ENCODE measurements around the gene RTN4RL2. TPM values are rescaled to one million over a fixed set of nuclear protein-coding genes. Genes with fewer than 3 reads are reported as not detected.

RTN4RL2 gene
- total RNA-seq, 1 donor from 2014 or later: 0.62 TPM

GRCh38 chr11:57487920-57488659 is 27.8 kb downstream of the RTN4RL2 start:
- Mint-ChIP-seq H3K4me1 (ENCODE audit: unreplicated experiment) (no peaks in the 10 kb centered on the region), H3K9me3 (ENCODE audit: unreplicated experiment) (no peaks in the 10 kb centered on the region), H3K27ac (ENCODE audit: unreplicated experiment) (no peak overlapping the region), H3K36me3 (ENCODE audit: low read depth, unreplicated experiment) (peaks cover 11% of the 10 kb centered on the region), H3K27me3 (ENCODE audit: unreplicated experiment) (peaks cover 5% of the 10 kb centered on the region), H3K4me3 (ENCODE audit: unreplicated experiment) (peak overlapping the region; percentile 44)
- TF ChIP-seq, protein P1, sequence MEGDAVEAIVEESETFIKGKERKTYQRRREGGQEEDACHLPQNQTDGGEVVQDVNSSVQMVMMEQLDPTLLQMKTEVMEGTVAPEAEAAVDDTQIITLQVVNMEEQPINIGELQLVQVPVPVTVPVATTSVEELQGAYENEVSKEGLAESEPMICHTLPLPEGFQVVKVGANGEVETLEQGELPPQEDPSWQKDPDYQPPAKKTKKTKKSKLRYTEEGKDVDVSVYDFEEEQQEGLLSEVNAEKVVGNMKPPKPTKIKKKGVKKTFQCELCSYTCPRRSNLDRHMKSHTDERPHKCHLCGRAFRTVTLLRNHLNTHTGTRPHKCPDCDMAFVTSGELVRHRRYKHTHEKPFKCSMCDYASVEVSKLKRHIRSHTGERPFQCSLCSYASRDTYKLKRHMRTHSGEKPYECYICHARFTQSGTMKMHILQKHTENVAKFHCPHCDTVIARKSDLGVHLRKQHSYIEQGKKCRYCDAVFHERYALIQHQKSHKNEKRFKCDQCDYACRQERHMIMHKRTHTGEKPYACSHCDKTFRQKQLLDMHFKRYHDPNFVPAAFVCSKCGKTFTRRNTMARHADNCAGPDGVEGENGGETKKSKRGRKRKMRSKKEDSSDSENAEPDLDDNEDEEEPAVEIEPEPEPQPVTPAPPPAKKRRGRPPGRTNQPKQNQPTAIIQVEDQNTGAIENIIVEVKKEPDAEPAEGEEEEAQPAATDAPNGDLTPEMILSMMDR (IDR thresholded peaks at IDR 0.05; ENCODE audit: unreplicated experiment): no peak
- no peak for DNase-seq (ENCODE audit: low spot score)

GRCh38 chr11:57490456-57491248 is 30.3 kb downstream of the RTN4RL2 start:
- peaks cover 2% of the 10 kb centered on the region for H3K27me3 Mint-ChIP-seq (ENCODE audit: unreplicated experiment)
- no peaks in the 10 kb centered on the region for H3K4me1 Mint-ChIP-seq (ENCODE audit: unreplicated experiment)
- no peak for DNase-seq (ENCODE audit: low spot score)
- H3K27ac Mint-ChIP-seq (ENCODE audit: unreplicated experiment): no peak overlapping the region
- H3K4me3 Mint-ChIP-seq (ENCODE audit: unreplicated experiment): no peak overlapping the region
- no peaks in the 10 kb centered on the region for H3K9me3 Mint-ChIP-seq (ENCODE audit: unreplicated experiment)
- TF ChIP-seq, protein P1 (IDR thresholded peaks at IDR 0.05; ENCODE audit: unreplicated experiment): no peak
- H3K36me3 Mint-ChIP-seq (ENCODE audit: low read depth, unreplicated experiment): peaks cover 11% of the 10 kb centered on the region

GRCh38 chr11:57491371-57492061 is 31.2 kb downstream of the RTN4RL2 start:
- TF ChIP-seq, protein P1 (IDR thresholded peaks at IDR 0.05; ENCODE audit: unreplicated experiment): peak; percentile 80
- Mint-ChIP-seq H3K4me1 (ENCODE audit: unreplicated experiment) (no peaks in the 10 kb centered on the region), H3K36me3 (ENCODE audit: low read depth, unreplicated experiment) (peaks cover 11% of the 10 kb centered on the region), H3K27me3 (ENCODE audit: unreplicated experiment) (peaks cover 2% of the 10 kb centered on the region), H3K4me3 (ENCODE audit: unreplicated experiment) (no peak overlapping the region), H3K27ac (ENCODE audit: unreplicated experiment) (peak overlapping the region; percentile 30), H3K9me3 (ENCODE audit: unreplicated experiment) (no peaks in the 10 kb centered on the region)
- DNase-seq (ENCODE audit: low spot score): peak; percentile 70

GRCh38 chr11:57493507-57494503 is 33.5 kb downstream of the RTN4RL2 start:
- peak; percentile 62 for DNase-seq (ENCODE audit: low spot score)
- peaks cover 2% of the 10 kb centered on the region for H3K27me3 Mint-ChIP-seq (ENCODE audit: unreplicated experiment)
- H3K4me1 Mint-ChIP-seq (ENCODE audit: unreplicated experiment): no peaks in the 10 kb centered on the region
- no peaks in the 10 kb centered on the region for H3K36me3 Mint-ChIP-seq (ENCODE audit: low read depth, unreplicated experiment)
- H3K4me3 Mint-ChIP-seq (ENCODE audit: unreplicated experiment): no peak overlapping the region
- H3K27ac Mint-ChIP-seq (ENCODE audit: unreplicated experiment): no peak overlapping the region
- TF ChIP-seq, protein P1 (IDR thresholded peaks at IDR 0.05; ENCODE audit: unreplicated experiment): peak; percentile 87
- no peaks in the 10 kb centered on the region for H3K9me3 Mint-ChIP-seq (ENCODE audit: unreplicated experiment)
